Measurements from ENCODE around the gene NDUFC1. TPM values are rescaled to one million over a fixed set of nuclear protein-coding genes. Genes with fewer than 3 reads are reported as not detected.

Gene NDUFC1
- total RNA-seq, 4 donors from 2014 or later, result 45.7 to 52.8 (median 50.8) TPM

DNA sequence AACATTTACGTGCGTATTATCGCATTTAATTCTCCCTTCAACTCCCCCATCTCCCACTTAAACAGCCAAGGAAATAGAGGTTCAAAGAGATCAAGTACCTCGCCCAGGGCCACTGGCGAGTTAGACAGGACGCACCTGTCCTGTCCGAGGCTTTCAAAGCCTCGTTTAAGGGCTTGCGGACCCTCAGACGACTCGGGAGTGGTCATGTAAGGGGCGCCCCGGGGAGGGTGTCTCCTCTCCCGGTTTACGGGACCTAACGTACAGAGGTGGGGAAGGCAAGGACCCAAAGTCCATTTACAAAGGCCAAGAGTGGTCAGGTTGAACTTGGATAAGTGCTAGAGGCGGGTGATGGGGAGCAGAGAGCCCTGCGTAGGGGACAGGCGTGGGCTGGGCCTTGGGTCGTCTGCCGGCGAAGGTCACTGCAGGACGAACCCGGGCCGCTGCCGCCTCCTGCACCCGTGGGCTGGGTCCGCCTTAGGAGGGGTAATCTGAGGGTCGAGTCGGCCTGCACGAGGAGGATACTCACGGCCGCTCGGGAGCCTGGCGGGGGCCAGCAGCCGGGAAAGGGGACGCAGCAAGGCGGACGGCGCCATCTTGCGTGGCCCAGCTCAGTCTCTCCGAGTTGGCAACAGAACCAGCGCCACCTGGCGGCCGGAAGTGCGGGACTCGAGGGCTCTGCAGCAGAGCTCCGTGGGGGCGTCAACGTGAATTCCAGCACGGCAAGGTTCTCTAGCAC lies 6.9 kb downstream of the NDUFC1 start:
- DNase-seq (ENCODE audit: extremely low spot score), result peak; percentile 100
- intact Hi-C loops (cut with DNase I), result loop anchor here (1.0 to 5.0 kb wide), 4 partner anchors 66 to 268 kb away; partner anchors contain the start of gene ELF2
- Histone ChIP-seq H3K9me3 (no peaks in the 10 kb centered on the region), H3K27ac (replicated peaks in 1 of 4) (peak overlapping the region; percentile 83 to 87 (median 84)), H3K4me1 (peaks cover 14 to 61% (median 43%) of the 10 kb centered on the region in 4 donors), H3K4me3 (peak overlapping the region; percentile 68 to 78 (median 70)), H3K27me3 (no peaks in the 10 kb centered on the region), H3K36me3 (peaks cover 5 to 38% (median 24%) of the 10 kb centered on the region in 4 donors)
- under 1% methylated on average over 29 of the region's 51 CpGs for WGBS
- TF ChIP-seq POLR2A (IDR thresholded peaks at IDR 0.05; ENCODE audit: low read depth) (no peak), POLR2AphosphoS5 (IDR thresholded peaks at IDR 0.05) (peak; percentile 70 to 85), EP300 (IDR thresholded peaks at IDR 0.05) (no peak)
- TF ChIP-seq, protein P1, sequence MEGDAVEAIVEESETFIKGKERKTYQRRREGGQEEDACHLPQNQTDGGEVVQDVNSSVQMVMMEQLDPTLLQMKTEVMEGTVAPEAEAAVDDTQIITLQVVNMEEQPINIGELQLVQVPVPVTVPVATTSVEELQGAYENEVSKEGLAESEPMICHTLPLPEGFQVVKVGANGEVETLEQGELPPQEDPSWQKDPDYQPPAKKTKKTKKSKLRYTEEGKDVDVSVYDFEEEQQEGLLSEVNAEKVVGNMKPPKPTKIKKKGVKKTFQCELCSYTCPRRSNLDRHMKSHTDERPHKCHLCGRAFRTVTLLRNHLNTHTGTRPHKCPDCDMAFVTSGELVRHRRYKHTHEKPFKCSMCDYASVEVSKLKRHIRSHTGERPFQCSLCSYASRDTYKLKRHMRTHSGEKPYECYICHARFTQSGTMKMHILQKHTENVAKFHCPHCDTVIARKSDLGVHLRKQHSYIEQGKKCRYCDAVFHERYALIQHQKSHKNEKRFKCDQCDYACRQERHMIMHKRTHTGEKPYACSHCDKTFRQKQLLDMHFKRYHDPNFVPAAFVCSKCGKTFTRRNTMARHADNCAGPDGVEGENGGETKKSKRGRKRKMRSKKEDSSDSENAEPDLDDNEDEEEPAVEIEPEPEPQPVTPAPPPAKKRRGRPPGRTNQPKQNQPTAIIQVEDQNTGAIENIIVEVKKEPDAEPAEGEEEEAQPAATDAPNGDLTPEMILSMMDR (IDR thresholded peaks at IDR 0.05), result peak; percentile 91 to 98 (median 94)

DNA sequence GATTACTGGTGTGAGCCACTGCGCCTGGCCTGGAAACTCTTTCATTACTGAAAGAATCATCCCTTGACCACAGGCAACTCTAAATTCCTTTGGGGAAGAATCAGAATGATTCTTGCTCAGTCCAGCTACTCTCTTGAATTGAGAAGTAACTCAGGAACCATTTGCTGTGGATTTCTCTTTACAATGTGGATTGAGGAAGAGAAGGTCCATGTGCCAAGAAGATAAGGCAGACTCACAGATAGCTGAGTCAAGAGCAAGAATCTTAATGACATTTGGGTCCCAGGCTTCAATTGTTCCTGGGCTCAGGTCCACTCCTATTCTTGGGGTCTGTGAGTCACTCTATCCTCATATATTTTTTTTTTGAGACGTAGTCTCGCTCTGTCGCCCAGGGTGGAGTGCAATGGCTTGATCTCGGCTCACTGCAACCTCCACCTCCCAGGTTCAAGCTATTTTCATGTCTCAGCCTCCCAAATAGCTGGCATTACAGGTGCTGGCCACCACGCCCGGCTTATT lies 16.0 kb downstream of the NDUFC1 start:
- TF ChIP-seq POLR2A (IDR thresholded peaks at IDR 0.05; ENCODE audit: low read depth) (no peak), EP300 (IDR thresholded peaks at IDR 0.05) (no peak), POLR2AphosphoS5 (IDR thresholded peaks at IDR 0.05) (no peak)
- TF ChIP-seq, protein P1 (IDR thresholded peaks at IDR 0.05), result no peak
- WGBS, result 98% methylated on average over 7 of the region's 7 CpGs
- Histone ChIP-seq H3K4me1 (no peaks in the 10 kb centered on the region), H3K27ac (replicated peaks in 1 of 4) (no peak overlapping the region), H3K4me3 (no peak overlapping the region), H3K27me3 (no peaks in the 10 kb centered on the region), H3K36me3 (peaks cover 8 to 45% (median 34%) of the 10 kb centered on the region in 4 donors), H3K9me3 (no peaks in the 10 kb centered on the region)
- no peak for DNase-seq (ENCODE audit: extremely low spot score)
- intact Hi-C loops (cut with DNase I), result no loop called here

DNA sequence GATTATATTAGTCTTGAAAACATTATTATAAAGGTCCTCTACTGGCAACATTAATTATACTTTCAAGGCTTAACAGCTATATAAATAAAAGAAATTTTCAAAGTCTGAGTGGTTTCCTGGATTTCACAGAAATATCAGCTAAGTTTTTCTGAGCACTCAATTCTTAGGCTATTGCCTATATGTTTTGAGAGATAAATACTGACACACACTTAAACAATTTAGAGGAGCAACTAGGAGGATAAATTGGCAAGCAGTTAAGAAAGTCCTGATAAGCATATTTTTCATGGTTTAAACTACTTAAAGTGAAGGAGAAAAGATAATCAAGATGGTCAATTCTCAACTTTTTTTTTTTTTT lies 19.6 kb downstream of the NDUFC1 start:
- H3K36me3 ChIP-seq, result peaks cover 0 to 9% (median 6%) of the 10 kb centered on the region in 4 donors
- no peak for TF ChIP-seq POLR2AphosphoS5 (IDR thresholded peaks at IDR 0.05)
- no peak for TF ChIP-seq EP300 (IDR thresholded peaks at IDR 0.05)
- TF ChIP-seq, protein P1 (IDR thresholded peaks at IDR 0.05), result no peak
- TF ChIP-seq POLR2A (IDR thresholded peaks at IDR 0.05; ENCODE audit: low read depth), result no peak
- peaks cover 0 to 17% (median 16%) of the 10 kb centered on the region in 4 donors for H3K4me1 ChIP-seq
- peaks cover 0 to 3% (median 0%) of the 10 kb centered on the region in 4 donors for H3K27me3 ChIP-seq
- DNase-seq (ENCODE audit: extremely low spot score), result no peak
- no peak overlapping the region for H3K4me3 ChIP-seq
- no peak overlapping the region for H3K27ac ChIP-seq (replicated peaks in 1 of 4)
- no peaks in the 10 kb centered on the region for H3K9me3 ChIP-seq
- intact Hi-C loops (cut with DNase I), result loop anchor here (5.0 kb wide), 1 partner anchor 45 kb away; no protein-coding TSS in a partner anchor

DNA sequence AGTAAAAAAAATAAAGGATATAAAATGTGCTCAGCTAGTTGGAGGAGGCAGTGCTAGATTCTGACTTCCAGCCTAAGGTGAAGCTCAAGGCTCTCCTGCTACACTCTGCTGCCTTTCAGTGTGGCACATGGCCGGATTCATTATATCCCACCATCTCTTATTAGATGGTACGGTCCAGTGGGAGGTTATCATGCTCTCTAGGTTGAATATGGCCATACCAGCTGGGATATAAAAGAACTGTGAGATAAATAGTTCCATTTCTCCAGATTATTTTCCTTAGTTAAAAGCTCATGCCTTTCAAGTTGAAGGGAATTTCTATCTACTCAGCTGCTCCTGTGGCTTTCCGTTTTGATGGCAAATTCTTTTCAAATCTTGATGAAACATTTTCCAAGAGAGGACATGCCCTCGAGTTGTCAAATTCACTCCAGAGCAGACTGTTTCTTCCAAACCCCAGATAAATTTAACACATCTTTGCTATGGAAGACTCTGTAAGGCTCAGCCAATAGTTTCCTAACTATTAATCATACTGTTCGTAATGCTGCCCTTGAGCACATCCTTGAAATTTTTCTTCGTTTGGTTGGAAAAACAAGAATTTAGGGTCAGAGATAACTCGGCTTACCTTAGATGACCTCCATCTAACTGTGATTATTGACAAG lies 20.1 kb downstream of the NDUFC1 start:
- H3K9me3 ChIP-seq, result no peaks in the 10 kb centered on the region
- intact Hi-C loops (cut with DNase I), result loop anchor here (5.0 kb wide), 1 partner anchor 45 kb away; no protein-coding TSS in a partner anchor
- H3K4me3 ChIP-seq, result no peak overlapping the region
- DNase-seq (ENCODE audit: extremely low spot score), result no peak
- H3K27ac ChIP-seq (replicated peaks in 1 of 4), result no peak overlapping the region
- TF ChIP-seq EP300 (IDR thresholded peaks at IDR 0.05), result no peak
- no peak for TF ChIP-seq POLR2A (IDR thresholded peaks at IDR 0.05; ENCODE audit: low read depth)
- no peak for TF ChIP-seq POLR2AphosphoS5 (IDR thresholded peaks at IDR 0.05)
- TF ChIP-seq, protein P1 (IDR thresholded peaks at IDR 0.05), result no peak
- H3K4me1 ChIP-seq, result peaks cover 0 to 17% (median 16%) of the 10 kb centered on the region in 4 donors
- peaks cover 0 to 3% (median 0%) of the 10 kb centered on the region in 4 donors for H3K27me3 ChIP-seq
- peaks cover 0 to 4% (median 1%) of the 10 kb centered on the region in 4 donors for H3K36me3 ChIP-seq
- 77% methylated on average over 7 of the region's 7 CpGs for WGBS

Measured in esophagus muscularis mucosa (tissue), 4 donors.